GM13976 (cell line): Measurements from ENCODE around the gene SLC38A2.

Source experiments
- DNase-seq: peaks from one replicate; pipeline ENCODE4 v3.0.0; 2012; ENCODE audit warnings: low spot score
- in situ Hi-C: fragments of 300-500 bp; cut with MboI; formaldehyde crosslinking; loops from one replicate; pipeline ENCODE4 v1.12.0; 2022; ENCODE audit warnings: low sequenced_read_pairs, mixed read lengths, inconsistent platforms; ENCODE audit not compliant: unreplicated experiment
- TF ChIP-seq, protein P1 (sequence below): IDR thresholded peaks from 2 replicates; pipeline ENCODE4 v1.5.1; 2012; ENCODE audit warnings: borderline replicate concordance, mild to moderate bottlenecking; ENCODE audit not compliant: insufficient read depth; ENCODE audit errors: extremely low read depth, missing control alignments, control extremely low read depth

SLC38A2 gene

GRCh38 chr12:46384451-46385309 lies 12.1 kb upstream of the SLC38A2 start:
- no peak for DNase-seq
- in situ Hi-C loops, result loop anchor here (10.0 kb wide), 1 partner anchor 280 kb away; no protein-coding TSS in a partner anchor
- TF ChIP-seq, protein P1, sequence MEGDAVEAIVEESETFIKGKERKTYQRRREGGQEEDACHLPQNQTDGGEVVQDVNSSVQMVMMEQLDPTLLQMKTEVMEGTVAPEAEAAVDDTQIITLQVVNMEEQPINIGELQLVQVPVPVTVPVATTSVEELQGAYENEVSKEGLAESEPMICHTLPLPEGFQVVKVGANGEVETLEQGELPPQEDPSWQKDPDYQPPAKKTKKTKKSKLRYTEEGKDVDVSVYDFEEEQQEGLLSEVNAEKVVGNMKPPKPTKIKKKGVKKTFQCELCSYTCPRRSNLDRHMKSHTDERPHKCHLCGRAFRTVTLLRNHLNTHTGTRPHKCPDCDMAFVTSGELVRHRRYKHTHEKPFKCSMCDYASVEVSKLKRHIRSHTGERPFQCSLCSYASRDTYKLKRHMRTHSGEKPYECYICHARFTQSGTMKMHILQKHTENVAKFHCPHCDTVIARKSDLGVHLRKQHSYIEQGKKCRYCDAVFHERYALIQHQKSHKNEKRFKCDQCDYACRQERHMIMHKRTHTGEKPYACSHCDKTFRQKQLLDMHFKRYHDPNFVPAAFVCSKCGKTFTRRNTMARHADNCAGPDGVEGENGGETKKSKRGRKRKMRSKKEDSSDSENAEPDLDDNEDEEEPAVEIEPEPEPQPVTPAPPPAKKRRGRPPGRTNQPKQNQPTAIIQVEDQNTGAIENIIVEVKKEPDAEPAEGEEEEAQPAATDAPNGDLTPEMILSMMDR, result no peak

DNA sequence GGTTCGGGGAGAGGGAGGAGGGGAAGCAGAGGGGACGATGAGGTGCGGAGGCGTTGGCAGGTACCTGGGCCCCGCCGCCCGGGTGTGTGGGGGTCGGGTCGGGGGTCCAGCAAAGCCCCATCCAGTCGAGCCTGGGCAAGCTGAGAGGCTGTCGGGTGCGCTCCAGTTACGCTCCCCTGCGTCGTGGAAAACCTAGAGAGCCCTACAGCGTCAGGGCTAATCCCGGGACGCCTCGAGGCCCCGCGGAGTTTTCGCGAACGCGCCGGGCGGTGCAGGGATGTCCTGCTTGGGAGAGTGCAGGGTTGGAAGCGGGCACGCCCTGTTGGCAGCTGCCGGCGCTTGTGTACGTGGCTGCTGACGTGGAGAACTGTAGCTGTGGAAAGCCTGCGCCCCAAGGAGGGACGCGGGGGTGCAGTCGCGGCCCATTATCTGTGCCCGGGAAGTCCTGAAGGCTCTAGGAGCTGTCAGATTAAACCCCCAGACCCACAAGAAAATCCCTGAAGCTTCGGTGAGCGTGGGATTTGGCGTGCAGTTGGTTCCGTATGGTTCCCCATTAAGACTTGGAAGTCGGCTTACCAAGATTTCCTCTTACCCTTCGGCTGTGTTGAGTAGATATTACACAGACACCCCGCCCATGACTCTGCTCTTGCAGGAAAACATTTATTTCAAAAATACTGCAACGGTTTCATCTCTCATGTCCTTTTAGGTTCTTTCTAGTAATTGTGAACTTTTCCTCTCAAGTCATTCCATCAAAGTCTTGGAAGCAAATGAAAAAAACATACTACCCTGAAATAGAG lies 11.3 kb upstream of the SLC38A2 start:
- in situ Hi-C loops, result loop anchor here (10.0 kb wide), 1 partner anchor 281 kb away; no protein-coding TSS in a partner anchor
- peak; percentile 34 for DNase-seq
- TF ChIP-seq, protein P1, result no peak

- in situ Hi-C loops, result loop anchor here (10.0 kb wide), 1 partner anchor 282 kb away; no protein-coding TSS in a partner anchor
- TF ChIP-seq, protein P1, result peak; percentile 32
- peak; percentile 90 for DNase-seq
These were observed 10.5 kb upstream of the SLC38A2 start for GRCh38 chr12:46382964-46383653.

DNA sequence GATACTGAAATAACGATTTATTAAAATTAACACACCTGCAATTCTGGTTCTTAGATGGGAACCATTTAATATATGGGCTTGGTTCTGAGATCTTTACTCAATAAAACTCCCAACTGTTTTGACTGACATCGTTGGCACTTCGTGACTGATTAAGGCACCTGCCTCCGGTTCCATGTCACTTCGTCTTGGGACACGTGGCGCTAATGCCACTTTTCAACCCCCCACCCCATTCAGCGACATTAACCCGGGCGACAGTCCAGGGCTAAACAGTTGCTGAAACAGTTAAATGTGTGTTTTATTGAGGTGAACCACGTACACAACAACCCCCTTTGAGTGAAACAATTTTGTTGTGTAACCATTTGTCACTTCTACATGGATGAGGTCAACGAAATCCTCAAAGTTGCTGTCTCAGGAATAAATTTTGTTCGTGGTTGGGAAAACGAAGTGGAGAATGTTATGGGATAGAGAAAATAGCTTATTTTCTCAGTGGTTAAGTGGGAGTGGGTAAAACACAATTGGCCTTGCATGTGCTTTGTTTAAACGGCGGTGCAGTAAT lies 9.9 kb upstream of the SLC38A2 start:
- in situ Hi-C loops, result loop anchor here (10.0 kb wide), 1 partner anchor 282 kb away; no protein-coding TSS in a partner anchor
- DNase-seq, result no peak
- TF ChIP-seq, protein P1, result no peak

DNA sequence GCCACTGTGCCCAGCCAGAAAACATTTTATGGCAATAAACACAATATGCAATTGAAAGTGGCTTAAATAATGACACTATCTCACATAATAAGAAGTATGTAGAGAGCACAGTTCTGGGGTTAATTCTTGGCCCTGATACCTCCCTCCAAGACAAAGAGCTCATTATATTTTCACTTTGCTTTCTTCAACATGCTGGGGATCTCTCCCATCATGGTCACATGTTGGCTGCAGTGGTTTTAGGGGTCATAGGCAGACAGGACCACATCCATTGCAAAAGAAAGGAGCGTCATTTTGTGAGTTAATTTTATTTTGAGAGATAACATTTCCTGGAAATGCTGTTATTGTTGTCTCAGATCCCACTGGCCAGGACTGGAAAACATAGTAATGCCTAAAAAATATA lies 8.3 kb upstream of the SLC38A2 start:
- TF ChIP-seq, protein P1, result no peak
- DNase-seq, result no peak
- in situ Hi-C loops, result loop anchor here (10.0 kb wide), 1 partner anchor 284 kb away; no protein-coding TSS in a partner anchor

DNA sequence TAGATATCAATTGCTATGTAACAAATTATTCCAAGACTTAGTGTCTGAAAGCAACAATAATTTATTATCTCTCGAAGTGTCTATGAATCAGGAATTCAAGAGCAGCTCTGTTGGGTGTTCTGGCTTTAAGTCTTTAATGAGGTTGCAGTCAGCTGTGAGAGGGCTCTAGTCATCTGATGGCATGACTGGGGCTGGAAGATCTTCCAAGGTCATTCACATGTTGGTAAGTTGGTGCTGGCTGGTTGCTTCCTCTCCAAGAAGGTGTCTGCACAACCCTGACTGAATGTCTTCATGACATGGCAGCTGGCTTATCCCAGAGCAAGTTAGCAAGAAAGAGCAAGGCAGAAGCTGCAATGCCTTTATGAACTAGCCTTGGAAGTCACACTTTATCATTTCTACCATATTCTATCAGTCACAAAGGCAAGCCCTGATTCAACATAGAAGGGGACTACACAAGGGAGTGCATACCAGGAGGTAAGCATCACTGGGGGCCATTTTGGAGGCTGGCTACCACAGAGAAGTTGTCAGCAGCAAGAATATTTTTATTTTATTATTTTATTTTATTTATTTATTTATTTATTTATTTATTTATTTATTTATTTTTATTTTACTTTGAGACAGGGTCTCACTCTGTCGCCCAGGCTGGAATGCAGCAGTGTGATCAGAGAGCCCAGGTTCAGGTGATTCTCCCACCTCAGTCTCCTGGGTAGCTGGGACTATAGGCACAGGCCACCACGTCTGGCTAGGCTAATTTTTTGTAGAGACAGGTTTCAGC lies 7.6 kb upstream of the SLC38A2 start:
- TF ChIP-seq, protein P1, result no peak
- in situ Hi-C loops, result loop anchor here (10.0 kb wide), 1 partner anchor 285 kb away; no protein-coding TSS in a partner anchor
- DNase-seq, result no peak
